ENCODE measurements around the gene STK40. TPM values are rescaled to one million over a fixed set of nuclear protein-coding genes. Genes with fewer than 3 reads are reported as not detected.

STK40 gene
- total RNA-seq, 1 experiment from 2014 or later: 14.4 TPM

GRCh38 chr1:36352125-36352909 is 33.4 kb downstream of the STK40 start:
- CTCF ChIA-PET: interaction anchor here (2.3 kb wide), 1 partner anchor 52 kb away, joined by 11 read pairs; no protein-coding TSS in a partner anchor
- no peaks in the 10 kb centered on the region for H3K9me3 ChIP-seq (ENCODE audit: low read length)
- peaks cover 49% of the 10 kb centered on the region for H3K4me1 ChIP-seq (ENCODE audit: insufficient read depth, low read length)
- peak overlapping the region; percentile 92 for H3K27ac ChIP-seq (ENCODE audit: low read length)
- TF ChIP-seq, protein P1, sequence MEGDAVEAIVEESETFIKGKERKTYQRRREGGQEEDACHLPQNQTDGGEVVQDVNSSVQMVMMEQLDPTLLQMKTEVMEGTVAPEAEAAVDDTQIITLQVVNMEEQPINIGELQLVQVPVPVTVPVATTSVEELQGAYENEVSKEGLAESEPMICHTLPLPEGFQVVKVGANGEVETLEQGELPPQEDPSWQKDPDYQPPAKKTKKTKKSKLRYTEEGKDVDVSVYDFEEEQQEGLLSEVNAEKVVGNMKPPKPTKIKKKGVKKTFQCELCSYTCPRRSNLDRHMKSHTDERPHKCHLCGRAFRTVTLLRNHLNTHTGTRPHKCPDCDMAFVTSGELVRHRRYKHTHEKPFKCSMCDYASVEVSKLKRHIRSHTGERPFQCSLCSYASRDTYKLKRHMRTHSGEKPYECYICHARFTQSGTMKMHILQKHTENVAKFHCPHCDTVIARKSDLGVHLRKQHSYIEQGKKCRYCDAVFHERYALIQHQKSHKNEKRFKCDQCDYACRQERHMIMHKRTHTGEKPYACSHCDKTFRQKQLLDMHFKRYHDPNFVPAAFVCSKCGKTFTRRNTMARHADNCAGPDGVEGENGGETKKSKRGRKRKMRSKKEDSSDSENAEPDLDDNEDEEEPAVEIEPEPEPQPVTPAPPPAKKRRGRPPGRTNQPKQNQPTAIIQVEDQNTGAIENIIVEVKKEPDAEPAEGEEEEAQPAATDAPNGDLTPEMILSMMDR (conservative IDR thresholded peaks at IDR 0.05; ENCODE audit: low read depth, low read length): peak; percentile 40; the same call in 1 of the 2 replicates
- TF ChIP-seq EZH2 (IDR thresholded peaks at IDR 0.05; ENCODE audit: low read length, unreplicated experiment) (no peak), EZH2phosphoT487 (IDR thresholded peaks at IDR 0.05; ENCODE audit: borderline replicate concordance, low read length) (no peak)
- H2AFZ ChIP-seq (ENCODE audit: low read length): no peak overlapping the region
- peaks cover 18% of the 10 kb centered on the region for H3K36me3 ChIP-seq (ENCODE audit: low read depth, low read length)
- H3K9ac ChIP-seq (ENCODE audit: low read length): peak overlapping the region; percentile 67
- DNase-seq: peak; percentile 35
- H3K79me2 ChIP-seq (ENCODE audit: low read length): no peaks in the 10 kb centered on the region
- no peaks in the 10 kb centered on the region for H3K27me3 ChIP-seq (ENCODE audit: low read length)
- no peak overlapping the region for H3K4me3 ChIP-seq (ENCODE audit: low read length)
- ATAC-seq: no peak
- peak overlapping the region; percentile 70 for H3K4me2 ChIP-seq (ENCODE audit: low read length)
- no TSS peak for BruUV-seq (replicated peaks)
- H4K20me1 ChIP-seq (ENCODE audit: low read length): no peaks in the 10 kb centered on the region
- H3K9me2 ChIP-seq (replicated peaks; ENCODE audit: low read length): no peaks in the 10 kb centered on the region
- H3F3A ChIP-seq (ENCODE audit: low read length, unreplicated experiment): no peaks in the 10 kb centered on the region
- intact Hi-C loops (cut with micrococcal nuclease): no loop called here
- POLR2A ChIA-PET (ENCODE audit: unreplicated experiment): interaction anchor here (0.6 kb wide), 2 partner anchors 32 to 88 kb away, joined by 3 to 4 read pairs; no protein-coding TSS in a partner anchor

- no peak for TF ChIP-seq EZH2phosphoT487 (IDR thresholded peaks at IDR 0.05; ENCODE audit: borderline replicate concordance, low read length)
- TF ChIP-seq, protein P1 (conservative IDR thresholded peaks at IDR 0.05; ENCODE audit: low read depth, low read length): peak; percentile 21; the same call in 1 of the 2 replicates
- ChIA-PET POLR2A (ENCODE audit: unreplicated experiment) (interaction anchor here (1.3 kb wide), 1 partner anchor 35 kb away, joined by 15 read pairs; no protein-coding TSS in a partner anchor), CTCF (interaction anchor here (0.8 to 2.3 kb wide), 3 partner anchors 8 to 51 kb away, joined by 3 to 11 read pairs (median 4); no protein-coding TSS in a partner anchor)
- no peaks in the 10 kb centered on the region for H4K20me1 ChIP-seq (ENCODE audit: low read length)
- peaks cover 26% of the 10 kb centered on the region for H3K36me3 ChIP-seq (ENCODE audit: low read depth, low read length)
- peak overlapping the region; percentile 70 for H3K4me2 ChIP-seq (ENCODE audit: low read length)
- no peaks in the 10 kb centered on the region for H3F3A ChIP-seq (ENCODE audit: low read length, unreplicated experiment)
- peak; percentile 68 for ATAC-seq
- H3K79me2 ChIP-seq (ENCODE audit: low read length): no peaks in the 10 kb centered on the region
- BruUV-seq (replicated peaks): no TSS peak
- H3K27me3 ChIP-seq (ENCODE audit: low read length): no peaks in the 10 kb centered on the region
- peak overlapping the region; percentile 67 for H3K9ac ChIP-seq (ENCODE audit: low read length)
- H2AFZ ChIP-seq (ENCODE audit: low read length): 0 out of 2 replicates have a peak overlapping the region, but pooled peaks have one; percentile 8
- H3K4me3 ChIP-seq (ENCODE audit: low read length): no peak overlapping the region; the same call in 1 of the 2 replicates
- peak overlapping the region; percentile 92 for H3K27ac ChIP-seq (ENCODE audit: low read length)
- no peaks in the 10 kb centered on the region for H3K9me3 ChIP-seq (ENCODE audit: low read length)
- intact Hi-C loops (cut with micrococcal nuclease): no loop called here
- H3K4me1 ChIP-seq (ENCODE audit: insufficient read depth, low read length): peaks cover 49% of the 10 kb centered on the region
- no peaks in the 10 kb centered on the region for H3K9me2 ChIP-seq (replicated peaks; ENCODE audit: low read length)
- peak; percentile 91 for DNase-seq
Observed at GRCh38 chr1:36351227-36351977, 34.3 kb downstream of the STK40 start.

All from PC-3 (cell line).